HCT116 (cell line): ENCODE measurements around the gene UBE2E2. TPM values are rescaled to one million over a fixed set of nuclear protein-coding genes. Genes with fewer than 3 reads are reported as not detected.

Source experiments
- ATAC-seq: fragments of 200-7000 bp; cut with Tn5 transposase; 2 replicates; pipeline ENCODE4 v1.9.1; 2020; ENCODE audit warnings: mild to moderate bottlenecking, moderate library complexity
- BruUV-seq: library from RNA; stranded (reverse); fragments of 400-500 nt; replicated peaks from 2 replicates; lab custom pipeline; 2021; lab: Mats Ljungman, UMichigan
- CTCF ChIA-PET: fragments of 300-600 bp; sonication (Branson Sonifier 250); formaldehyde crosslinking; loops from one replicate; lab custom pipeline; 2021; ENCODE audit warnings: antibody characterized with exemption; lab: Charles Lee
- POLR2A ChIA-PET: fragments of 300-600, 350-600 bp; sonication (Branson Sonifier 250); formaldehyde crosslinking; loops from one replicate; lab custom pipeline; 2021; ENCODE audit warnings: antibody characterized with exemption; lab: Charles Lee
- RAD21 ChIA-PET, 2 experiments: fragments of 300-600 bp; sonication (Branson Sonifier 250); formaldehyde crosslinking; loops; one replicate each; lab custom pipeline; 2023; ENCODE audit warnings: low total read pairs in 2 of 2; ENCODE audit not compliant: uncharacterized antibody in 2 of 2, unreplicated experiment in 2 of 2, low non-redundant PET in 1 of 2; lab: Charles Lee
- DNase-seq: peaks from one replicate; pipeline ENCODE4 v3.0.0-alpha.2; 2010; ENCODE audit warnings: low read depth, low spot score
- H2AFZ ChIP-seq: fragments of 200-600 bp; shearing (Covaris generic), sonication (generic); 2 replicates; pipeline ENCODE4 v1.6.1; 2017; ENCODE audit warnings: low read depth, mixed run types, mixed read lengths, antibody characterized with exemption, low read length; ENCODE audit not compliant: poor library complexity, severe bottlenecking
- H3K27ac ChIP-seq: 2 replicates; pipeline ENCODE4 v1.5.1; 2012; ENCODE audit warnings: low read depth, low read length
- H3K27me3 ChIP-seq: fragments of 200-600 bp; sonication (generic); 2 replicates; pipeline ENCODE4 v1.6.1; 2016; ENCODE audit warnings: mixed run types, low read length, mixed read lengths; ENCODE audit not compliant: insufficient read depth
- H3K36me3 ChIP-seq, 2 experiments: fragments of 200-500 bp in 1 of 2; fragments of 200-600 bp in 1 of 2; sonication (Bioruptor generic) in 1 of 2; sonication (generic) in 1 of 2; 2 replicates each; pipeline versions ENCODE4 v1.5.1 to v1.6.1; 2014 to 2016; ENCODE audit warnings: low read length in 2 of 2, inconsistent platforms in 1 of 2, mixed read lengths in 1 of 2, mixed run types in 1 of 2; ENCODE audit not compliant: insufficient read depth in 2 of 2, control insufficient read depth in 1 of 2
- H3K4me1 ChIP-seq, 2 experiments: fragments of 200-600 bp in 1 of 2; sonication (generic) in 1 of 2; 2 replicates each; pipeline versions ENCODE4 v1.5.1 to v1.6.1; 2012 to 2017; ENCODE audit warnings: low read length in 2 of 2, inconsistent platforms in 1 of 2, mild to moderate bottlenecking in 1 of 2, mixed read lengths in 1 of 2, mixed run types in 1 of 2, moderate library complexity in 1 of 2; ENCODE audit not compliant: insufficient read depth in 2 of 2, control insufficient read depth in 1 of 2
- H3K4me2 ChIP-seq: fragments of 200-600 bp; sonication (generic); 2 replicates; pipeline ENCODE4 v1.6.1; 2017; ENCODE audit warnings: mixed run types, low read length, mixed read lengths
- H3K4me3 ChIP-seq, 2 experiments: fragments of 200-600 bp in 1 of 2; sonication (generic) in 1 of 2; replicated peaks in 1 of 2; 2 replicates each; pipeline ENCODE4 v1.5.1; 2011 to 2016; ENCODE audit warnings: low read length in 2 of 2, control low read depth in 1 of 2, low read depth in 1 of 2, mild to moderate bottlenecking in 1 of 2, mixed read lengths in 1 of 2, mixed run types in 1 of 2
- H3K79me2 ChIP-seq: fragments of 200-600 bp; sonication (generic); 2 replicates; pipeline ENCODE4 v1.6.1; 2017; ENCODE audit warnings: mild to moderate bottlenecking, mixed run types, low read length, moderate library complexity, mixed read lengths; ENCODE audit not compliant: insufficient read depth
- H3K9ac ChIP-seq: fragments of 200-600 bp; sonication (generic); 2 replicates; pipeline ENCODE4 v1.6.1; 2016; ENCODE audit warnings: low read length, mixed read lengths
- H3K9me2 ChIP-seq: fragments of 200-600 bp; sonication (generic), shearing (Covaris generic); 2 replicates; pipeline ENCODE4 v1.6.1; 2017; ENCODE audit warnings: mixed run types, mild to moderate bottlenecking, moderate library complexity; ENCODE audit not compliant: insufficient read depth
- H3K9me3 ChIP-seq, 2 experiments: fragments of 200-500 bp in 1 of 2; fragments of 200-600 bp in 1 of 2; sonication (Bioruptor generic) in 1 of 2; sonication (generic) in 1 of 2; 2 replicates each; pipeline ENCODE4 v1.6.1; 2014 to 2017; ENCODE audit warnings: low read length in 2 of 2, mixed read lengths in 2 of 2, inconsistent platforms in 1 of 2, low read depth in 1 of 2, mild to moderate bottlenecking in 1 of 2, mixed run types in 1 of 2, moderate library complexity in 1 of 2; ENCODE audit not compliant: control insufficient read depth in 1 of 2, insufficient read depth in 1 of 2
- H4K20me1 ChIP-seq: fragments of 200-600 bp; sonication (generic), shearing (Covaris generic); 2 replicates; pipeline ENCODE4 v1.6.1; 2017; ENCODE audit warnings: mixed run types, mild to moderate bottlenecking, moderate library complexity; ENCODE audit not compliant: insufficient read depth
- CEBPB ChIP-seq: IDR thresholded peaks from 2 replicates; pipeline ENCODE4 v1.6.1; 2012; ENCODE audit warnings: low read depth
- ELF1 ChIP-seq: IDR thresholded peaks from 2 replicates; pipeline ENCODE4 v1.6.1; 2012; ENCODE audit warnings: low read depth, borderline replicate concordance
- EZH2phosphoT487 ChIP-seq: fragments of 200-600 bp; IDR thresholded peaks from 2 replicates; pipeline ENCODE4 v1.6.1; 2018; ENCODE audit warnings: antibody characterized with exemption, borderline replicate concordance
- FOSL1 ChIP-seq: IDR thresholded peaks from 2 replicates; pipeline ENCODE4 v1.6.1; 2012; ENCODE audit warnings: low read depth
- POLR2AphosphoS5 ChIP-seq: IDR thresholded peaks from 2 replicates; pipeline ENCODE4 v1.6.1; 2011; ENCODE audit warnings: mild to moderate bottlenecking, low read depth, low read length, moderate library complexity
- SIN3A ChIP-seq: IDR thresholded peaks from 2 replicates; pipeline ENCODE4 v1.6.1; 2012; ENCODE audit warnings: low read depth
- SP1 ChIP-seq: IDR thresholded peaks from 2 replicates; pipeline ENCODE4 v1.6.1; 2012; ENCODE audit warnings: low read depth
- SRF ChIP-seq: IDR thresholded peaks from 2 replicates; pipeline ENCODE4 v1.6.1; 2012; ENCODE audit warnings: low read depth
- ZFX ChIP-seq: fragments of 450-650 bp; IDR thresholded peaks from 2 replicates; pipeline ENCODE4 v1.6.1; 2017
- intact Hi-C: fragments of 100-400 bp; cut with micrococcal nuclease; formaldehyde crosslinking; loops from 2 replicates; pipeline ENCODE4 v1.10.0; 2022
- total RNA-seq: library from RNA; stranded (reverse); gene quantifications from one replicate; pipeline ENCODE4 v1.2.1, GENCODE V29; 2021; ENCODE audit not compliant: unreplicated experiment

Gene UBE2E2
- total RNA-seq, 1 experiment from 2014 or later = 21.4 TPM

DNA sequence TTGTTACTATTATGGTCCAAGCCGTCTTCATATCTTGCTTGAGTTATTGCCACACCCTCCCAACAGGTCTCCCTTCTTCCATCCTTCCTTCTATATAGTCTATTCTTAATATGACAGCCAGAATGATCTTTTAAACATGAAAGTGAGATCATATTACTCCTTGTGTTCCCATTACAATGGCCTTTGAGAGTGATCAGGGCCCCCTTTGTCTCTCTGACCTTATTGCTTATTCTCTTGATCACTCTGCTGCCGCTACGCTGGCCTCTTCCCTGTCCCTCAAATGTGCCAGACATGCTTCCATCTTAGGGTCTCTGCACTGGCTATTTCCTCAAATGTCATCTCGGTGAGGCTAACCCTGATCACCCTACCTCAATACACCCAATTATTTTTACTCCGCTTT, 38.1 kb downstream of the UBE2E2 start:
- no peaks in the 10 kb centered on the region for H3K9me2 ChIP-seq
- BruUV-seq = no TSS peak
- H3K4me2 ChIP-seq = no peak overlapping the region
- no peak overlapping the region for H3K4me3 ChIP-seq
- no peaks in the 10 kb centered on the region for H3K9me3 ChIP-seq
- H3K36me3 ChIP-seq = no peaks in the 10 kb centered on the region
- H3K4me1 ChIP-seq = peaks cover 3 to 11% of the 10 kb centered on the region in 2 experiments; a peak in 3 of 4 replicates
- H2AFZ ChIP-seq = no peak overlapping the region
- H3K27me3 ChIP-seq = no peaks in the 10 kb centered on the region
- CTCF ChIA-PET = no interaction called here
- DNase-seq (no peak), ATAC-seq (no peak)
- TF ChIP-seq ZFX (no peak), ELF1 (no peak), POLR2AphosphoS5 (no peak)
- POLR2A ChIA-PET = no interaction called here
- 0 out of 2 replicates have a peak, but pooled peaks cover 4% of the 10 kb centered on the region for H4K20me1 ChIP-seq
- H3K27ac ChIP-seq = no peak overlapping the region
- intact Hi-C loops = no loop called here
- no peak overlapping the region for H3K9ac ChIP-seq
- H3K79me2 ChIP-seq = peaks cover 4% of the 10 kb centered on the region; the same call in 1 of the 2 replicates
- RAD21 ChIA-PET = no interaction called here

DNA sequence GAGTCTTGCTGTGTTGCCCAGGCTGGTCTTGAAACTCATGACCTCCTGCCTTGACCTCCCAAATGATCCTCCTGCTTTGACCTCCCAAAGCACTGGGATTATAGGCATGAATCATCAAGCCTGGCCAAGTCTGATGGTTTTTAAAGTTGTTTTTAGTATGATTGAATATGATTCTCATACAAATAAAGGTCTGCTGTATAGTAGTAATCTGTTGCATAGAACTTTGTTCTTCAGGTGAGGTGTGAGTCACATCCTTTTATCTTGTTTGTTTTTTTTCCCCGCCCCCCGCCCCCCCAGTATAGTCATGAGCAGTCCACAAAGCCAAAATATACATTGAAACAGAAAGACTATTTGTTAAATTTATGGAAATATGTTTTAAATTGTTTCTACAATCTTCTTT, 39.0 kb downstream of the UBE2E2 start:
- TF ChIP-seq CEBPB = no peak
- no peak for TF ChIP-seq SRF
- TF ChIP-seq ELF1 = no peak
- no peak for TF ChIP-seq SIN3A
- TF ChIP-seq EZH2phosphoT487 = no peak
- TF ChIP-seq FOSL1 = peak; percentile 31; the same call in 1 of the 2 replicates
- no peak for TF ChIP-seq SP1
- no TSS peak for BruUV-seq
- DNase-seq (no peak), ATAC-seq (peak; percentile 67)
- Histone ChIP-seq H3K9me2 (no peaks in the 10 kb centered on the region), H3K79me2 (peaks cover 7% of the 10 kb centered on the region; the same call in 1 of the 2 replicates), H3K4me3 (no peak overlapping the region), H2AFZ (no peak overlapping the region), H3K4me2 (peak overlapping the region; percentile 6; the same call in 1 of the 2 replicates), H3K27me3 (no peaks in the 10 kb centered on the region), H4K20me1 (0 out of 2 replicates have a peak, but pooled peaks cover 4% of the 10 kb centered on the region), H3K27ac (no peak overlapping the region), H3K9ac (no peak overlapping the region), H3K4me1 (peaks cover 3 to 11% of the 10 kb centered on the region in 2 experiments; a peak in 3 of 4 replicates), H3K9me3 (no peaks in the 10 kb centered on the region), H3K36me3 (no peaks in the 10 kb centered on the region)
- ChIA-PET RAD21 (no interaction called here), CTCF (no interaction called here), POLR2A (no interaction called here)
- intact Hi-C loops = no loop called here
